Measurements from ENCODE around the gene ARAP1.

ARAP1 gene

GRCh38 chr11:72732329-72732728 lies 19.9 kb downstream of the ARAP1 start:
- no peak overlapping the region for H3K4me3 ChIP-seq (ENCODE audit: low read depth, low read length)
- TF ChIP-seq CTCF (IDR thresholded peaks at IDR 0.05; ENCODE audit: low read depth, low read length), result no peak
- no peak for DNase-seq (ENCODE audit: low read depth, low spot score)
- in situ Hi-C loops (cut with HindIII; ENCODE audit: low sequenced_read_pairs), result no loop called here

- no peak overlapping the region for H3K4me3 ChIP-seq (ENCODE audit: low read depth, low read length)
- in situ Hi-C loops (cut with HindIII; ENCODE audit: low sequenced_read_pairs), result no loop called here
- TF ChIP-seq CTCF (IDR thresholded peaks at IDR 0.05; ENCODE audit: low read depth, low read length), result no peak
- DNase-seq (ENCODE audit: low read depth, low spot score), result no peak
Measured at GRCh38 chr11:72730737-72731136, 21.5 kb downstream of the ARAP1 start.

GRCh38 chr11:72730243-72730642 lies 22.0 kb downstream of the ARAP1 start:
- TF ChIP-seq CTCF (IDR thresholded peaks at IDR 0.05; ENCODE audit: low read depth, low read length), result no peak
- in situ Hi-C loops (cut with HindIII; ENCODE audit: low sequenced_read_pairs), result no loop called here
- DNase-seq (ENCODE audit: low read depth, low spot score), result no peak
- no peak overlapping the region for H3K4me3 ChIP-seq (ENCODE audit: low read depth, low read length)

- no peak overlapping the region for H3K4me3 ChIP-seq (ENCODE audit: low read depth, low read length)
- in situ Hi-C loops (cut with HindIII; ENCODE audit: low sequenced_read_pairs), result no loop called here
- no peak for TF ChIP-seq CTCF (IDR thresholded peaks at IDR 0.05; ENCODE audit: low read depth, low read length)
- DNase-seq (ENCODE audit: low read depth, low spot score), result no peak
Measured at GRCh38 chr11:72727521-72727920, 24.7 kb downstream of the ARAP1 start.

- DNase-seq (ENCODE audit: low read depth, low spot score), result no peak
- TF ChIP-seq CTCF (IDR thresholded peaks at IDR 0.05; ENCODE audit: low read depth, low read length), result no peak
- no peak overlapping the region for H3K4me3 ChIP-seq (ENCODE audit: low read depth, low read length)
- in situ Hi-C loops (cut with HindIII; ENCODE audit: low sequenced_read_pairs), result no loop called here
Measured at GRCh38 chr11:72726266-72727220, 25.7 kb downstream of the ARAP1 start.

DNA sequence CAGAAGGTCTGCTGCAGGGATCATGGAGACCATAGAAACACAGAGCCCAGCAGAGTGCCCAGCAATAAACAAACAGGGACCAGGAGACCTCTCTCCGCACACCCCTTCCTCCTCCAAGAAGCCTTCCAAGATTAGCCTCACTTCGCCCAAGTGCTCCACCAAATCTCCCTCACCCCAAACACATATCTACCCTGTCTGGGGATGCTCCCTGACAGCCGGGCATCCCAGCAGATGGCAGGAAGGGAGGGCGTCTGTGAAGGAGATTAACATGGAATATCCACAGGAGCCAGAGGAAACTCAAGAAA lies 26.5 kb downstream of the ARAP1 start:
- TF ChIP-seq CTCF (IDR thresholded peaks at IDR 0.05; ENCODE audit: low read depth, low read length), result no peak
- DNase-seq (ENCODE audit: low read depth, low spot score), result no peak
- H3K4me3 ChIP-seq (ENCODE audit: low read depth, low read length), result no peak overlapping the region
- in situ Hi-C loops (cut with HindIII; ENCODE audit: low sequenced_read_pairs), result no loop called here
